ENCODE measurements around the gene PPP1R15B. TPM values are rescaled to one million over a fixed set of nuclear protein-coding genes. Genes with fewer than 3 reads are reported as not detected.

PPP1R15B gene
- total RNA-seq, 2 experiments from 2014 or later, result 55.9 to 57.6 TPM

GRCh38 chr1:204377800-204378668 is 33.6 kb downstream of the PPP1R15B start:
- intact Hi-C loops (cut with DNase I, micrococcal nuclease), result no loop called here
- ChIA-PET POLR2A (interaction anchor here (1.7 kb wide), 1 partner anchor 21 kb away, joined by 4 read pairs; no protein-coding TSS in a partner anchor), CTCF (interaction anchor here (0.5 to 3.2 kb wide), 15 partner anchors 9 to 707 kb away, joined by 3 to 31 read pairs (median 3); partner anchors contain the start of gene PIK3C2B)
- Mint-ChIP-seq H3K27ac (no peak overlapping the region), H3K4me1 (peaks cover 10% of the 10 kb centered on the region), H3K9me3 (ENCODE audit: low read depth) (no peaks in the 10 kb centered on the region), H3K36me3 (ENCODE audit: low read depth) (no peaks in the 10 kb centered on the region), H3K27me3 (peaks cover 15% of the 10 kb centered on the region), H3K4me3 (peak overlapping the region; percentile 66)
- peak; percentile 67 for DNase-seq
- ATAC-seq, result peak; percentile 71

- POLR2A ChIA-PET, result interaction anchor here (1.7 kb wide), 1 partner anchor 22 kb away, joined by 4 read pairs; no protein-coding TSS in a partner anchor
Observed at GRCh38 chr1:204376919-204377799, 34.5 kb downstream of the PPP1R15B start.

GRCh38 chr1:204376465-204376864 is 35.2 kb downstream of the PPP1R15B start:
- Mint-ChIP-seq H3K36me3 (ENCODE audit: low read depth) (no peaks in the 10 kb centered on the region), H3K27ac (no peak overlapping the region), H3K4me3 (no peak overlapping the region), H3K9me3 (ENCODE audit: low read depth) (no peaks in the 10 kb centered on the region), H3K27me3 (peaks cover 17% of the 10 kb centered on the region), H3K4me1 (peaks cover 7% of the 10 kb centered on the region)
- DNase-seq, result no peak
- POLR2A ChIA-PET, result no interaction called here
- intact Hi-C loops (cut with DNase I, micrococcal nuclease), result no loop called here
- ATAC-seq, result no peak
- CTCF ChIA-PET, result interaction anchor here (0.7 to 3.2 kb wide), 2 partner anchors 22 to 209 kb away, joined by 3 to 31 read pairs; no protein-coding TSS in a partner anchor

More at GRCh38 chr1:204376919-204377799, 34.5 kb downstream of the PPP1R15B start:
- H3K27ac Mint-ChIP-seq, result no peak overlapping the region
- H3K9me3 Mint-ChIP-seq (ENCODE audit: low read depth), result no peaks in the 10 kb centered on the region
- H3K4me3 Mint-ChIP-seq, result peak overlapping the region; percentile 66
- peaks cover 10% of the 10 kb centered on the region for H3K4me1 Mint-ChIP-seq
- ATAC-seq, result no peak
- CTCF ChIA-PET, result interaction anchor here (0.7 to 3.2 kb wide), 11 partner anchors 8 to 249 kb away, joined by 3 to 31 read pairs (median 4); no protein-coding TSS in a partner anchor
- peaks cover 17% of the 10 kb centered on the region for H3K27me3 Mint-ChIP-seq
- DNase-seq, result no peak
- no peaks in the 10 kb centered on the region for H3K36me3 Mint-ChIP-seq (ENCODE audit: low read depth)
- intact Hi-C loops (cut with DNase I, micrococcal nuclease), result no loop called here

- Mint-ChIP-seq H3K4me1 (peaks cover 9% of the 10 kb centered on the region), H3K27me3 (peaks cover 11% of the 10 kb centered on the region), H3K4me3 (no peak overlapping the region), H3K36me3 (ENCODE audit: low read depth) (no peaks in the 10 kb centered on the region), H3K27ac (no peak overlapping the region), H3K9me3 (ENCODE audit: low read depth) (no peaks in the 10 kb centered on the region)
- no peak for ATAC-seq
- intact Hi-C loops (cut with DNase I, micrococcal nuclease), result no loop called here
- no peak for DNase-seq
- ChIA-PET POLR2A (no interaction called here), CTCF (interaction anchor here (0.6 to 1.4 kb wide), 5 partner anchors 8 to 288 kb away, joined by 3 to 8 read pairs (median 4); no protein-coding TSS in a partner anchor)
Observed at GRCh38 chr1:204373911-204374310, 37.7 kb downstream of the PPP1R15B start.

- ChIA-PET CTCF (interaction anchor here (0.6 to 2.4 kb wide), 6 partner anchors 10 to 208 kb away, joined by 3 to 12 read pairs (median 6); no protein-coding TSS in a partner anchor), POLR2A (no interaction called here)
- no peak overlapping the region for H3K4me3 Mint-ChIP-seq
- no peaks in the 10 kb centered on the region for H3K36me3 Mint-ChIP-seq (ENCODE audit: low read depth)
- H3K4me1 Mint-ChIP-seq, result peaks cover 7% of the 10 kb centered on the region
- H3K27me3 Mint-ChIP-seq, result peaks cover 2% of the 10 kb centered on the region
- no peak for ATAC-seq
- no peak for DNase-seq
- intact Hi-C loops (cut with DNase I, micrococcal nuclease), result no loop called here
- H3K9me3 Mint-ChIP-seq (ENCODE audit: low read depth), result no peaks in the 10 kb centered on the region
- no peak overlapping the region for H3K27ac Mint-ChIP-seq
Observed at GRCh38 chr1:204370176-204370575, 41.4 kb downstream of the PPP1R15B start.

GRCh38 chr1:204368996-204369726 is 42.5 kb downstream of the PPP1R15B start:
- Mint-ChIP-seq H3K27ac (no peak overlapping the region), H3K4me3 (no peak overlapping the region), H3K36me3 (ENCODE audit: low read depth) (no peaks in the 10 kb centered on the region), H3K9me3 (ENCODE audit: low read depth) (no peaks in the 10 kb centered on the region), H3K27me3 (peaks cover 2% of the 10 kb centered on the region), H3K4me1 (peaks cover 17% of the 10 kb centered on the region)
- ChIA-PET POLR2A (interaction anchor here (0.6 kb wide), 1 partner anchor 16 kb away, joined by 3 read pairs; no protein-coding TSS in a partner anchor), CTCF (interaction anchor here (0.8 to 2.4 kb wide), 7 partner anchors 9 to 207 kb away, joined by 3 to 12 read pairs (median 5); no protein-coding TSS in a partner anchor)
- intact Hi-C loops (cut with DNase I, micrococcal nuclease), result no loop called here
- DNase-seq (no peak), ATAC-seq (no peak)

- Mint-ChIP-seq H3K27ac (no peak overlapping the region), H3K4me3 (no peak overlapping the region), H3K36me3 (ENCODE audit: low read depth) (no peaks in the 10 kb centered on the region), H3K4me1 (peaks cover 26% of the 10 kb centered on the region), H3K9me3 (ENCODE audit: low read depth) (no peaks in the 10 kb centered on the region), H3K27me3 (peaks cover 2% of the 10 kb centered on the region)
- no peak for DNase-seq
- ChIA-PET POLR2A (no interaction called here), CTCF (interaction anchor here (1.1 kb wide), 1 partner anchor 13 kb away, joined by 3 read pairs; no protein-coding TSS in a partner anchor)
- intact Hi-C loops (cut with DNase I, micrococcal nuclease), result no loop called here
- ATAC-seq, result no peak
Observed at GRCh38 chr1:204367956-204368355, 43.7 kb downstream of the PPP1R15B start.

GRCh38 chr1:204367193-204367858 is 44.3 kb downstream of the PPP1R15B start:
- intact Hi-C loops (cut with DNase I, micrococcal nuclease), result no loop called here
- ATAC-seq (no peak), DNase-seq (no peak)
- H3K9me3 Mint-ChIP-seq (ENCODE audit: low read depth), result no peaks in the 10 kb centered on the region
- H3K27ac Mint-ChIP-seq, result no peak overlapping the region
- ChIA-PET CTCF (interaction anchor here (0.6 to 1.3 kb wide), 4 partner anchors 14 to 321 kb away, joined by 3 to 5 read pairs (median 4); no protein-coding TSS in a partner anchor), POLR2A (no interaction called here)
- peaks cover 31% of the 10 kb centered on the region for H3K4me1 Mint-ChIP-seq
- H3K36me3 Mint-ChIP-seq (ENCODE audit: low read depth), result no peaks in the 10 kb centered on the region
- H3K27me3 Mint-ChIP-seq, result no peaks in the 10 kb centered on the region
- no peak overlapping the region for H3K4me3 Mint-ChIP-seq

- intact Hi-C loops (cut with DNase I, micrococcal nuclease), result no loop called here
- H3K9me3 Mint-ChIP-seq (ENCODE audit: low read depth), result no peaks in the 10 kb centered on the region
- CTCF ChIA-PET, result interaction anchor here (0.6 to 1.3 kb wide), 3 partner anchors 14 to 160 kb away, joined by 3 to 5 read pairs (median 4); no protein-coding TSS in a partner anchor
Observed at GRCh38 chr1:204366759-204367158, 44.9 kb downstream of the PPP1R15B start.

More at GRCh38 chr1:204366759-204367158, 44.9 kb downstream of the PPP1R15B start:
- Mint-ChIP-seq H3K4me1 (peaks cover 31% of the 10 kb centered on the region), H3K27me3 (peaks cover 2% of the 10 kb centered on the region), H3K27ac (peak overlapping the region; percentile 15), H3K4me3 (no peak overlapping the region), H3K36me3 (ENCODE audit: low read depth) (no peaks in the 10 kb centered on the region)
- ATAC-seq (no peak), DNase-seq (peak; percentile 60)
- POLR2A ChIA-PET, result no interaction called here
